Ovary (tissue), 9 donors: ENCODE results near the gene UPK2. TPM values are rescaled to one million over a fixed set of nuclear protein-coding genes. Genes with fewer than 3 reads are reported as not detected.

Source experiments
- DNase-seq, 5 donors: peaks; one replicate each; pipeline ENCODE4 v3.0.0-alpha.2; 2019 to 2020
- H3K27ac ChIP-seq, 2 donors: fragments of 200-600 bp; one replicate each; pipeline versions ENCODE4 v1.5.1 to v1.8.0; 2019 to 2022
- H3K27me3 ChIP-seq: fragments of 200-600 bp; one replicate; pipeline ENCODE4 v1.8.0; 2022
- H3K36me3 ChIP-seq: fragments of 200-600 bp; sonication (generic); one replicate; pipeline ENCODE4 v1.5.1; 2019
- H3K4me1 ChIP-seq: one replicate; pipeline ENCODE4 v1.8.1; 2013; ENCODE audit warnings: mild to moderate bottlenecking, moderate library complexity; ENCODE audit not compliant: insufficient read depth
- H3K4me3 ChIP-seq: fragments of 200-600 bp; sonication (generic); one replicate; pipeline ENCODE4 v1.5.1; 2017
- H3K9me3 ChIP-seq, 2 donors: fragments of 200-600 bp in 1 of 2; sonication (generic) in 1 of 2; one replicate each; pipeline versions ENCODE4 v1.5.1 to v1.8.1; 2013 to 2019; ENCODE audit warnings: mild to moderate bottlenecking in 1 of 2, moderate library complexity in 1 of 2
- EP300 ChIP-seq: sonication (generic); formaldehyde crosslinking; IDR thresholded peaks from one replicate; pipeline ENCODE4 v1.6.1; 2017; ENCODE audit warnings: antibody characterized with exemption
- POLR2A ChIP-seq: fragments of 450-650 bp; IDR thresholded peaks from one replicate; pipeline ENCODE4 v1.6.1; 2017; ENCODE audit warnings: antibody characterized with exemption, mild to moderate bottlenecking, moderate library complexity
- WGBS, 3 donors: extraction: QIAGEN DNeasy Blood & Tissue Kit in 1 of 3; methylation state at CpG; one replicate each; pipeline versions ENCODE4 v1.1.5 to v1.1.7; 2013 to 2017; 5-methylcytosine and 5-hydroxymethylcytosine counted together
- intact Hi-C, 4 donors: fragments of 100-400 bp; cut with DNase I; formaldehyde crosslinking; loops; one replicate each; pipeline versions ENCODE4 v1.11.0 to v1.15.1; 2022 to 2023
- polyA plus RNA-seq, 2 donors: library from polyadenylated mRNA; stranded (reverse); fragments of 200-250 nt in 1 of 2; fragments of 350-450 nt in 1 of 2; fragmentation: Illumina TruSeq in 1 of 2; extraction: RNeasy Lipid Tissue Mini Kit (QIAGEN cat#74804) in 1 of 2; gene quantifications; one replicate each; pipeline ENCODE4 v1.2.3, GENCODE V29; 2013 to 2014
- total RNA-seq, 7 donors: library from RNA; depleted of rRNA in 2 of 7; stranded (reverse); fragments of >200 nt in 2 of 7; fragmentation: NEBNext Ultra II Directional in 3 of 7; extraction: Animal tissue kit (Norgen Biotek cat#: 25700) in 3 of 7; gene quantifications; one replicate each; pipeline versions ENCODE4 v1.1.0 to v1.2.4, GENCODE V29; 2016 to 2023
- TF ChIP-seq, protein P1 (sequence below), 3 donors: fragments of 450-650 bp in 2 of 3; fragments of 200-600 bp in 1 of 3; IDR thresholded peaks; one replicate each; pipeline versions ENCODE4 v1.5.1 to v1.8.0; 2016 to 2022; ENCODE audit warnings: antibody characterized with exemption in 3 of 3, mild to moderate bottlenecking in 1 of 3
- donor health status: DM: no; HTN: no; CAD: no; lungs with moderate emphysema.
- donor health status: DM: no; HTN: no; CAD: no.
- donor health status: Bipolar disorder and iron deficiency.
- donor health status: DM: yes; HTN: yes; CAD: no.
- donor health status: DM: no; HTN: no; CAD: no.
- donor health status: DM: yes; HTN: yes; CAD: no.

The UPK2 gene
- total and polyA plus RNA-seq, 9 donors = 0.13 TPM; not detected in 8

DNA sequence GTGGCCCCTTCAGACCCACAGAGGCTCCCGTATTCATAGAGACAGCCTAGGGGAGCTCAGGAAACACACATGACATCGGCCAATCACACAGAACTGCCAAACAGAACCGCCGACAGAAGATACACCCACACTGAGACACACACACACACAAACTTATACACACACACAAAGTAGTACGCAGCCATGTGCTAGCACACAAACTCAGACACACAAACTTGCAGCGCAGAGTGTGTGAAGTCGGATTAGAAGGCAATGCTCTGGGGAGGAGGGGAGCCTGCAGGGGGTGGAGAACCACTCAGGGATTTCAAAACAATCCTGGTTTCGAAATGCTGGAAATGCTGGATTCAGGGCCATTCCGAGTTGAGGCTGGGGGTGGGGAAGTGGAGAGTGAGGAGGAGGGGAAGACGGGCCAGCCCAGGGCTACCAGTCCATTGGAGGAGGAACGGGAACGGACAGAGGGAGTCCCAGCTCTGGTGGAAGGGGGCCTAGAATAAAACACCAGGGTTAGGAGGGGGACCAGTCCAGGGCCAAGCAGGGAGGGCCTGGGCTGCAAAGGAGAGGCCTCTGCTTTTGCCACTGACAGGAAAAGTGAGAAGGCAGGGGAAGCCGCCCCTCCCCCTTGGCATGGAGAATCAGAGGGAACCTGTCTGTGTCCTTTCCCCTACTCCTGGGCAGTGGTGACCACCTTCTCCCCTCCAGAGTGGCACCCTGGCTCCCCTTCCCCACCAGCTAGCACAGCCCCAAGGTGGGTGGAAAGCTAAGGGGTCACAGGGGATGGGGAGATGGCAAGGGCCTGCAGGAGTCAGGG is 34.8 kb upstream of the UPK2 start:
- peaks cover 30% of the 10 kb centered on the region for H3K4me1 ChIP-seq
- no peaks in the 10 kb centered on the region for H3K27me3 ChIP-seq
- H3K36me3 ChIP-seq = no peaks in the 10 kb centered on the region
- H3K9me3 ChIP-seq = no peaks in the 10 kb centered on the region
- DNase-seq = peak; percentile 80 to 92 (median 84)
- TF ChIP-seq, protein P1, sequence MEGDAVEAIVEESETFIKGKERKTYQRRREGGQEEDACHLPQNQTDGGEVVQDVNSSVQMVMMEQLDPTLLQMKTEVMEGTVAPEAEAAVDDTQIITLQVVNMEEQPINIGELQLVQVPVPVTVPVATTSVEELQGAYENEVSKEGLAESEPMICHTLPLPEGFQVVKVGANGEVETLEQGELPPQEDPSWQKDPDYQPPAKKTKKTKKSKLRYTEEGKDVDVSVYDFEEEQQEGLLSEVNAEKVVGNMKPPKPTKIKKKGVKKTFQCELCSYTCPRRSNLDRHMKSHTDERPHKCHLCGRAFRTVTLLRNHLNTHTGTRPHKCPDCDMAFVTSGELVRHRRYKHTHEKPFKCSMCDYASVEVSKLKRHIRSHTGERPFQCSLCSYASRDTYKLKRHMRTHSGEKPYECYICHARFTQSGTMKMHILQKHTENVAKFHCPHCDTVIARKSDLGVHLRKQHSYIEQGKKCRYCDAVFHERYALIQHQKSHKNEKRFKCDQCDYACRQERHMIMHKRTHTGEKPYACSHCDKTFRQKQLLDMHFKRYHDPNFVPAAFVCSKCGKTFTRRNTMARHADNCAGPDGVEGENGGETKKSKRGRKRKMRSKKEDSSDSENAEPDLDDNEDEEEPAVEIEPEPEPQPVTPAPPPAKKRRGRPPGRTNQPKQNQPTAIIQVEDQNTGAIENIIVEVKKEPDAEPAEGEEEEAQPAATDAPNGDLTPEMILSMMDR (IDR thresholded peaks at IDR 0.05) = no peak
- TF ChIP-seq POLR2A (no peak), EP300 (no peak)
- H3K4me3 ChIP-seq = peak overlapping the region; percentile 99
- intact Hi-C loops = no loop called here
- WGBS, 3 donors = 2 to 4% (median 3%) methylated on average over 13 of the region's 13 CpGs
- H3K27ac ChIP-seq = peak overlapping the region; percentile 79 to 89

DNA sequence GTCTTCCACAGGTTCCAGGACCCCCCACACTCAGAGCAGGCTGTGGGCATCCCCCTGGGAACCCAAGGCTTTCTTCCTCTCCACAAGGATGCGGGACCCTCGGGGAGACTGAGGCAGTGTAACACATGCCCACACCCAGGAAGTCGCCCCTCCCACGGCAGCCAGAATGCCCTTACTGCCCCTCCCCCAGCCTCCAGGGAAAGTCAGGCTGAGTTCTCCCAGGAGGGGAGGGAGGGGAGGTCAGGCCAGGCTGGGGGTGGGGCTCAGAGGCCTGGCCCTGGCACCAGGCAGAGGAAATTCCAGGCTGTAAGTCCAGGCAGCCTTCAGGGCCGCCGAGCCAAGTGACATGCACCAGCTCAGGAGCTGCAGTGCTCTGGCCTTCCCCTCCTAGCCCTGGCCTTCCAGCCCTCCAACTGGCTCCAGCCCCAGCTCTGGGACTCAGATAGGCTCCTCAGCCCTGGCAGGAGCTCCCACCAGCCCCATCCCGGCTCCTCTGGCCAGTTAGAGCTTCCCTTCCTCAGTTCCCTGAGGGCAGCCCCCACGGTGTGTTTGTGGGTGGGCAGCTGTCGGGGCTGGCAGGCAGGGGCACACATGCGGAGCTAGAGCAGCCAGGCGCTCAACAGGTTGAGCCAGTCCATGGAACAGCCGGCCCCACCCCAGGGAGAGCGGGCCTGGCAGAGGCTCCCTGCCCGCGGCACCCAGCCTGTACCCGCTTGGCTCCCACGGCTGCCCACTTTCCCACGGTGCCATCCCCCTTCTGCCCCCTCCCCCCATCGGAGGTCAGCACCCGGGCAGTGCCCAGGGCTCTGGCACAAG is 34.0 kb upstream of the UPK2 start:
- DNase-seq = peak; percentile 82 to 89 (median 87)
- TF ChIP-seq POLR2A (peak; percentile 35), EP300 (no peak)
- Histone ChIP-seq H3K4me1 (peaks cover 25% of the 10 kb centered on the region), H3K36me3 (no peaks in the 10 kb centered on the region), H3K4me3 (peak overlapping the region; percentile 99), H3K27ac (peak overlapping the region; percentile 79 to 89), H3K9me3 (no peaks in the 10 kb centered on the region), H3K27me3 (no peaks in the 10 kb centered on the region)
- intact Hi-C loops = no loop called here
- WGBS, 3 donors = 7 to 11% (median 10%) methylated on average over 13 to 20 of the region's 20 CpGs

DNA sequence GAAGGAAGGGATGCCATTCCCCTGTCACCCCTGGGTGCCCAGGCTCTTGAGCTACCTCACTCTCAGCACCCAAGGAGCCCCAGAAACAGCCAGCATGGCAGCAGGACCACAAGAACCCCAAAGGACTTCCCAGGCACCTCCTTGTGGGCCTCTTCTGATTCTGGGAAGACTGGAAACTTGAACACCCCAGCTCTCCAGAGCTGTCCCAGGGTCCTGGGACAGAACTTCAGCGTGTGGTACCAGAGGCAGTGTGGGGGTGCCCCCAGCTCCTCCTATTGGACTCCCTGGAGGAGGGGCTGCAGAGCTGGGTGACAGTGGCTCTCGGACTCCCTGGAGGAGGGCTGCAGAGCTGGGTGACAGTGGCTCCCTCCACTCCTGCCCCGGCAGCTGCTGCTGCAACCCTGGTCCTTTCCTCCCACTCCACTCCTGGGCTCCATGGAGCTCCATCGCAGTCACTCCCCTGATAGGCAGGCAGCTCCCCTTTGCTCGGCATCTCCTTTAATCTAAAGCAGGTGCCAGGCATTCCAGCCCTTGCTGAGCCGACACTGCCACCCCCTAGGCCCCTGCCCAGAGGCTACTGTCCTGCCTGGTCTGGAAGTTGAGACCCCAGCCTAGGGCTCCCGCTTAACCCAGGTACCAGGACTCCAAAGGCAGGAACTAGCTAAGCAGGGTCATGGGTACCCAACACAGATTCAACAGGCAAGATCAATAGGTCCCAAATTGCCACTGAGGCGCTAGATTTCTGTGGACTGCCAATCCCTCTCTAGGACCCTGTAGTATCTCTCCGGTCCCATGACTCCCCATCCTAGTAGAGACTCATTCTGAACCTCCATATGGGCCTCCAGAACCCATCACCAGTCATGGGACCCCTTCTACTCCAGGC is 33.1 kb upstream of the UPK2 start:
- peaks cover 23% of the 10 kb centered on the region for H3K4me1 ChIP-seq

More for the DNA sequence above, 33.1 kb upstream of the UPK2 start:
- TF ChIP-seq POLR2A (no peak), EP300 (no peak)
- TF ChIP-seq, protein P1 (IDR thresholded peaks at IDR 0.05) = no peak
- Histone ChIP-seq H3K4me3 (peak overlapping the region; percentile 99), H3K9me3 (no peaks in the 10 kb centered on the region), H3K36me3 (no peaks in the 10 kb centered on the region), H3K27me3 (no peaks in the 10 kb centered on the region), H3K27ac (peak overlapping the region; percentile 79 to 89)
- WGBS, 3 donors = 17 to 20% (median 19%) methylated on average over 9 of the region's 9 CpGs
- DNase-seq = peak in 2 of 5 donors; percentile 24 to 30
- intact Hi-C loops = no loop called here
